ENCODE results near the gene SEC22B.
"Not testable (repeated sequence)": the region's sequence is repeated elsewhere in the genome, so short reads cannot be mapped to it uniquely, and the experiment has no call there.

The SEC22B gene

GRCh38 chr1:120117371-120118177 lies 58.7 kb downstream of the SEC22B start:
- H3K27me3 ChIP-seq (ENCODE audit: insufficient read depth, poor library complexity, severe bottlenecking); H3K36me3 ChIP-seq (ENCODE audit: low read depth); DNase-seq (ENCODE audit: low spot score); H3K4me1 ChIP-seq (ENCODE audit: insufficient read depth, poor library complexity, severe bottlenecking); ATAC-seq (ENCODE audit: low read depth); H3K27ac ChIP-seq (ENCODE audit: poor library complexity, severe bottlenecking); H3K4me3 ChIP-seq (ENCODE audit: severe bottlenecking); H3K9me3 ChIP-seq (ENCODE audit: severe bottlenecking): not testable (repeated sequence)

- DNase-seq (ENCODE audit: low spot score); ATAC-seq (ENCODE audit: low read depth); H3K36me3 ChIP-seq (ENCODE audit: low read depth); H3K4me1 ChIP-seq (ENCODE audit: insufficient read depth, poor library complexity, severe bottlenecking); H3K4me3 ChIP-seq (ENCODE audit: severe bottlenecking); H3K27ac ChIP-seq (ENCODE audit: poor library complexity, severe bottlenecking); H3K9me3 ChIP-seq (ENCODE audit: severe bottlenecking); H3K27me3 ChIP-seq (ENCODE audit: insufficient read depth, poor library complexity, severe bottlenecking): not testable (repeated sequence)
Observed at GRCh38 chr1:120116094-120116493, 60.2 kb downstream of the SEC22B start.

GRCh38 chr1:120113134-120113533 lies 63.2 kb downstream of the SEC22B start:
- H3K27ac ChIP-seq (ENCODE audit: poor library complexity, severe bottlenecking); H3K27me3 ChIP-seq (ENCODE audit: insufficient read depth, poor library complexity, severe bottlenecking); DNase-seq (ENCODE audit: low spot score); H3K9me3 ChIP-seq (ENCODE audit: severe bottlenecking); H3K4me1 ChIP-seq (ENCODE audit: insufficient read depth, poor library complexity, severe bottlenecking); H3K4me3 ChIP-seq (ENCODE audit: severe bottlenecking); H3K36me3 ChIP-seq (ENCODE audit: low read depth): not testable (repeated sequence)
- ATAC-seq (ENCODE audit: low read depth), result peak; percentile 24; the same call in 1 of the 3 replicates

- not testable (repeated sequence) for H3K27ac ChIP-seq (ENCODE audit: poor library complexity, severe bottlenecking); H3K27me3 ChIP-seq (ENCODE audit: insufficient read depth, poor library complexity, severe bottlenecking); H3K36me3 ChIP-seq (ENCODE audit: low read depth); DNase-seq (ENCODE audit: low spot score); H3K9me3 ChIP-seq (ENCODE audit: severe bottlenecking); ATAC-seq (ENCODE audit: low read depth); H3K4me3 ChIP-seq (ENCODE audit: severe bottlenecking); H3K4me1 ChIP-seq (ENCODE audit: insufficient read depth, poor library complexity, severe bottlenecking)
Observed at GRCh38 chr1:120112212-120112611, 64.1 kb downstream of the SEC22B start.

GRCh38 chr1:120111771-120112170 lies 64.5 kb downstream of the SEC22B start:
- peak; percentile 89 for ATAC-seq (ENCODE audit: low read depth)
- H3K27ac ChIP-seq (ENCODE audit: poor library complexity, severe bottlenecking), result not testable (repeated sequence)

GRCh38 chr1:120111008-120111407 lies 65.3 kb downstream of the SEC22B start:
- ATAC-seq (ENCODE audit: low read depth); H3K4me3 ChIP-seq (ENCODE audit: severe bottlenecking); H3K9me3 ChIP-seq (ENCODE audit: severe bottlenecking); H3K4me1 ChIP-seq (ENCODE audit: insufficient read depth, poor library complexity, severe bottlenecking); H3K27me3 ChIP-seq (ENCODE audit: insufficient read depth, poor library complexity, severe bottlenecking); H3K27ac ChIP-seq (ENCODE audit: poor library complexity, severe bottlenecking); H3K36me3 ChIP-seq (ENCODE audit: low read depth); DNase-seq (ENCODE audit: low spot score): not testable (repeated sequence)

More at GRCh38 chr1:120111771-120112170, 64.5 kb downstream of the SEC22B start:
- H3K9me3 ChIP-seq (ENCODE audit: severe bottlenecking); H3K36me3 ChIP-seq (ENCODE audit: low read depth); H3K4me3 ChIP-seq (ENCODE audit: severe bottlenecking); H3K27me3 ChIP-seq (ENCODE audit: insufficient read depth, poor library complexity, severe bottlenecking); H3K4me1 ChIP-seq (ENCODE audit: insufficient read depth, poor library complexity, severe bottlenecking); DNase-seq (ENCODE audit: low spot score): not testable (repeated sequence)

- not testable (repeated sequence) for H3K4me1 ChIP-seq (ENCODE audit: insufficient read depth, poor library complexity, severe bottlenecking); ATAC-seq (ENCODE audit: low read depth); DNase-seq (ENCODE audit: low spot score); H3K4me3 ChIP-seq (ENCODE audit: severe bottlenecking); H3K27me3 ChIP-seq (ENCODE audit: insufficient read depth, poor library complexity, severe bottlenecking); H3K36me3 ChIP-seq (ENCODE audit: low read depth); H3K9me3 ChIP-seq (ENCODE audit: severe bottlenecking); H3K27ac ChIP-seq (ENCODE audit: poor library complexity, severe bottlenecking)
Observed at GRCh38 chr1:120109656-120110055, 66.7 kb downstream of the SEC22B start.

- H3K27me3 ChIP-seq (ENCODE audit: insufficient read depth, poor library complexity, severe bottlenecking); H3K36me3 ChIP-seq (ENCODE audit: low read depth); H3K27ac ChIP-seq (ENCODE audit: poor library complexity, severe bottlenecking); H3K9me3 ChIP-seq (ENCODE audit: severe bottlenecking); H3K4me1 ChIP-seq (ENCODE audit: insufficient read depth, poor library complexity, severe bottlenecking); DNase-seq (ENCODE audit: low spot score); ATAC-seq (ENCODE audit: low read depth); H3K4me3 ChIP-seq (ENCODE audit: severe bottlenecking): not testable (repeated sequence)
Observed at GRCh38 chr1:120109180-120109579, 67.1 kb downstream of the SEC22B start.

- not testable (repeated sequence) for DNase-seq (ENCODE audit: low spot score)
Observed at GRCh38 chr1:120105288-120105687, 71.0 kb downstream of the SEC22B start.

GRCh38 chr1:120103768-120104167 lies 72.6 kb downstream of the SEC22B start:
- not testable (repeated sequence) for H3K36me3 ChIP-seq (ENCODE audit: low read depth); H3K4me1 ChIP-seq (ENCODE audit: insufficient read depth, poor library complexity, severe bottlenecking); DNase-seq (ENCODE audit: low spot score); H3K9me3 ChIP-seq (ENCODE audit: severe bottlenecking); H3K4me3 ChIP-seq (ENCODE audit: severe bottlenecking); H3K27ac ChIP-seq (ENCODE audit: poor library complexity, severe bottlenecking); H3K27me3 ChIP-seq (ENCODE audit: insufficient read depth, poor library complexity, severe bottlenecking)
- ATAC-seq (ENCODE audit: low read depth), result peak; percentile 61; the same call in 2 of the 3 replicates

More at GRCh38 chr1:120105288-120105687, 71.0 kb downstream of the SEC22B start:
- H3K27ac ChIP-seq (ENCODE audit: poor library complexity, severe bottlenecking); H3K4me1 ChIP-seq (ENCODE audit: insufficient read depth, poor library complexity, severe bottlenecking); H3K27me3 ChIP-seq (ENCODE audit: insufficient read depth, poor library complexity, severe bottlenecking); ATAC-seq (ENCODE audit: low read depth); H3K36me3 ChIP-seq (ENCODE audit: low read depth); H3K9me3 ChIP-seq (ENCODE audit: severe bottlenecking); H3K4me3 ChIP-seq (ENCODE audit: severe bottlenecking): not testable (repeated sequence)

GRCh38 chr1:120101593-120101992 lies 74.7 kb downstream of the SEC22B start:
- not testable (repeated sequence) for H3K4me3 ChIP-seq (ENCODE audit: severe bottlenecking); H3K4me1 ChIP-seq (ENCODE audit: insufficient read depth, poor library complexity, severe bottlenecking); DNase-seq (ENCODE audit: low spot score); H3K27me3 ChIP-seq (ENCODE audit: insufficient read depth, poor library complexity, severe bottlenecking); ATAC-seq (ENCODE audit: low read depth); H3K36me3 ChIP-seq (ENCODE audit: low read depth); H3K27ac ChIP-seq (ENCODE audit: poor library complexity, severe bottlenecking); H3K9me3 ChIP-seq (ENCODE audit: severe bottlenecking)

All from RWPE2 (cell line).